SK-N-SH (cell line): Measurements from ENCODE around the gene GPANK1.

ENCODE experiments used
- CHD2 ChIP-seq: fragments of 150-350 bp; IDR thresholded peaks from 2 replicates; pipeline ENCODE4 v1.6.1; 2018; ENCODE audit warnings: low read length; ENCODE audit not compliant: partially characterized antibody
- EP300 ChIP-seq, 2 experiments: IDR thresholded peaks; 2 replicates each; pipeline versions ENCODE4 v1.4.0 to v1.6.1; 2012; ENCODE audit warnings: borderline replicate concordance in 1 of 2, low read depth in 1 of 2, low read length in 1 of 2
- FOXJ3 ChIP-seq: sonication (generic); formaldehyde crosslinking; IDR thresholded peaks from 2 replicates; pipeline ENCODE4 v1.5.1; 2020; ENCODE audit warnings: mild to moderate bottlenecking, missing genetic modification reagents
- FOXM1 ChIP-seq: IDR thresholded peaks from 2 replicates; pipeline ENCODE4 v1.4.0; 2012; ENCODE audit warnings: low read depth, mild to moderate bottlenecking
- MAX ChIP-seq: IDR thresholded peaks from 2 replicates; pipeline ENCODE4 v1.4.0; 2012; ENCODE audit warnings: low read depth
- NFIC ChIP-seq: IDR thresholded peaks from 2 replicates; pipeline ENCODE4 v1.4.0; 2012; ENCODE audit warnings: borderline replicate concordance
- POLR2AphosphoS5 ChIP-seq: IDR thresholded peaks from 2 replicates; pipeline ENCODE4 v1.6.1; 2012; ENCODE audit warnings: low read depth, low read length
- TF ChIP-seq, protein P1 (sequence below): fragments of 200-600 bp; sonication (generic); IDR thresholded peaks from 2 replicates; pipeline ENCODE4 v1.6.1; 2017; ENCODE audit warnings: antibody characterized with exemption, mild to moderate bottlenecking, moderate library complexity

DNA sequence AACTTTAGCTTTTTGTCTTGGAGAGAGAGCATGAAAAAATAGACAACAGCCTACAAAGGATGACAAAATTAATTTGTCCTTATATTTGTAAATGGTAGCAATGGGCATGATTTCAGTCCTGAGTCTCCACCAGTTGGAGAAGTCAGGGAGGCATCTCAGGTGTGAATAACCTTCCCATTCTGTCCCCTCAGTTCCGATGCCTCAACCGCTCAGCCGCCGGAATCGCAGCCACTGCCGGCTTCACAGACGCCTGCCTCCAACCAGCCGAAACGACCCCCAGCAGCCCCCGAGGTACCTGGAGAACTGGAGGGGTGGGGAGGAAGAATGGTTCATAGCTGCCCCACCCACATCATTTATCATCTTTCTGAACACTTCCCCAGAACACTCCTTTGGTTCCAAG is 40.7 kb downstream of the GPANK1 start:
- TF ChIP-seq, protein P1, sequence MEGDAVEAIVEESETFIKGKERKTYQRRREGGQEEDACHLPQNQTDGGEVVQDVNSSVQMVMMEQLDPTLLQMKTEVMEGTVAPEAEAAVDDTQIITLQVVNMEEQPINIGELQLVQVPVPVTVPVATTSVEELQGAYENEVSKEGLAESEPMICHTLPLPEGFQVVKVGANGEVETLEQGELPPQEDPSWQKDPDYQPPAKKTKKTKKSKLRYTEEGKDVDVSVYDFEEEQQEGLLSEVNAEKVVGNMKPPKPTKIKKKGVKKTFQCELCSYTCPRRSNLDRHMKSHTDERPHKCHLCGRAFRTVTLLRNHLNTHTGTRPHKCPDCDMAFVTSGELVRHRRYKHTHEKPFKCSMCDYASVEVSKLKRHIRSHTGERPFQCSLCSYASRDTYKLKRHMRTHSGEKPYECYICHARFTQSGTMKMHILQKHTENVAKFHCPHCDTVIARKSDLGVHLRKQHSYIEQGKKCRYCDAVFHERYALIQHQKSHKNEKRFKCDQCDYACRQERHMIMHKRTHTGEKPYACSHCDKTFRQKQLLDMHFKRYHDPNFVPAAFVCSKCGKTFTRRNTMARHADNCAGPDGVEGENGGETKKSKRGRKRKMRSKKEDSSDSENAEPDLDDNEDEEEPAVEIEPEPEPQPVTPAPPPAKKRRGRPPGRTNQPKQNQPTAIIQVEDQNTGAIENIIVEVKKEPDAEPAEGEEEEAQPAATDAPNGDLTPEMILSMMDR, result no peak
- TF ChIP-seq CHD2 (no peak), MAX (no peak), FOXJ3 (CRISPR knock-in tag) (no peak), POLR2AphosphoS5 (no peak), EP300 (IDR thresholded peaks at IDR 0.05; ENCODE audit: borderline replicate concordance in 1 of 2, low read depth in 1 of 2, low read length in 1 of 2) (no peak), FOXM1 (no peak), NFIC (no peak)
